Measurements from ENCODE around the gene RAB38.

RAB38 gene

DNA sequence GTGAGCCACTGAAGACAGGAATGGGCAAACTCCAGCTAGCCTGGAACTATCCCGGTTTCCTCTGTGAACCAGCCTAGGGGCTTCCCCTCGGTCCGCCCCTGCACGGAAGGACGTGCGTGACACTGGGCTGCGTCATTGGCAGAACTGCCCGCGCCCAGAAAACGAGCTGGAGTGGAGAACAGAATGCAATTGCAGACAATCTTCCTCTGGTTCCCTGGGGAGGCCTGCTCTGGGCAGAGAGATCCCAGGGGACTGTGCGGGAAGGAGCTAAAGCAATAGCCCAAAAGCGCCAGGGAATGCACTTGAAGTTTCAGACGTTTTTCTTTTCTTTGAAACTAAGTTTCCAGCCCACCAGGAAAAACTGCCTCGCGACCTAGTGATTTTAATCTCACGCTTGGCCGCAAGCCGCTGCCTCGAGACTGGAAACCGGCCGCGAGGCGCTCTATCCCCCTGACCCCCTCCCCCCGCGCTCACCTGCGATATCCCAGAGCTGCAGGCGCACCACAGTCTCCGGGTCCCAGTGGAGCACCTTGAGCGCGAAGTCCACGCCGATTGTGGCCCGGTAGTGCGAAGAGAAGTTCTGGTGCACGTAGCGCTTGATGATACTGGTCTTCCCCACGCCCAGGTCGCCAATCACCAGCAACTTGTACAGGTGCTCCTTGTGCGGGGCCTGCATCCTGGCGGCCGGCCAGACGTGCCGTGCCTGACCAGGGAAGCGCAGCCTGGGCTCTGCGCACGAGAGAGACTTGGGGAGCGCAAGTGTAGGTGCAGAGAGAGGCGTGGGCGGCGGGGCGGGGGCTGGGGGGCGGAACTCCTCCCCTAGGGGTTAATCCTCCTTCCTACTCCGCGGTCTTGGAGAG, at the start of gene RAB38:
TSS of gene RAB38 (minus strand) at position 735 of the 860 bp plus-strand sequence. CDS start at position 676, 59 bp downstream.
- Histone ChIP-seq H3K9me3 (ENCODE audit: control insufficient read depth, insufficient read depth, low read length) (no peaks in the 10 kb centered on the region), H3K27me3 (ENCODE audit: control insufficient read depth, insufficient read depth, low read length) (no peaks in the 10 kb centered on the region), H3K36me3 (ENCODE audit: control insufficient read depth, insufficient read depth, low read length) (no peaks in the 10 kb centered on the region), H3K4me3 (ENCODE audit: low read depth, low read length) (peak within 1 kb of the TSS; percentile 64), H3K9ac (ENCODE audit: low read depth, low read length) (peak within 1 kb of the TSS; percentile 32; the same call in 1 of the 2 replicates), H3K27ac (ENCODE audit: low read depth, low read length) (peak within 1 kb of the TSS; percentile 14), H3K4me1 (ENCODE audit: control insufficient read depth, insufficient read depth, low read length) (peaks cover 22% of the 10 kb centered on the region)

DNA sequence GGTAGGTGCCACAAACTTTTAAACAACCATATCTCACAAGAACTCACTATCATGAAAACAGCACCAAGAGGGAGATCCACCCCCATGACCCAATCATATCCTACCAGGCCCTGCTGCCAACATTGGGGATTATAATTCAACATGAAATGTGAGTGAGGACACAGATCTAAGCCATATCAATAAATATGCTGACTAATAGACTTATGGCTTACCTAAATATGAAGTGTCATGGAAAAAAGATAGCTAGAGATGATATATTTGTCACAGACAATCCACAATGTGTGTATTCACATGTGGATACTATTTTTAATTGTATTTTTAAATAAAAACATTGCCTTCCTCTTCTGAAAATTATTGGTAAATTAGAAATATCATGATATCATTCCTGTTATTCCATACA, 38.2 kb upstream of the RAB38 start:
- Histone ChIP-seq H3K4me3 (ENCODE audit: low read depth, low read length) (no peak overlapping the region), H3K9me3 (ENCODE audit: control insufficient read depth, insufficient read depth, low read length) (no peaks in the 10 kb centered on the region), H3K36me3 (ENCODE audit: control insufficient read depth, insufficient read depth, low read length) (no peaks in the 10 kb centered on the region), H3K27ac (ENCODE audit: low read depth, low read length) (no peak overlapping the region), H3K9ac (ENCODE audit: low read depth, low read length) (no peak overlapping the region), H3K4me1 (ENCODE audit: control insufficient read depth, insufficient read depth, low read length) (no peaks in the 10 kb centered on the region), H3K27me3 (ENCODE audit: control insufficient read depth, insufficient read depth, low read length) (no peaks in the 10 kb centered on the region)

DNA sequence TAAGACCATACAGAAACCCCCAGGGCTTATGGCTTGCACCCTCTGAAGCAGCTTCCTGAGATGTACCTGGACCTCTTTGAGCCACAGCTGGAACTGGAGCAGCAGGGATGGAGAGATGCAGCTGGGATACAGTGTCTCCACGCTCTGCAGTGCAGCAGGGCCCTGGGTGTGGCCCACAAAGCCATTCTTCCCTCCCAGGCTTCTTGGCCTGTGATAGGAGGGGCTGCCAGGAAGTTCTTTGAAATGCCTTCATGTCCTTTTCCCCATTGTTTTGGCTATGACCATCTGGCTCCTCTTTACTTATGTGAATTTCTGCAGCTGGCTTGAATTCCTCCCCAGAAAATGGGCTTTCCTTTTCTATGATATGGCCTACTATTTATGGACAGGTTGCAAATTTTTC, 37.1 kb upstream of the RAB38 start:
- Histone ChIP-seq H3K4me3 (ENCODE audit: low read depth, low read length) (no peak overlapping the region), H3K27ac (ENCODE audit: low read depth, low read length) (no peak overlapping the region), H3K36me3 (ENCODE audit: control insufficient read depth, insufficient read depth, low read length) (no peaks in the 10 kb centered on the region), H3K9me3 (ENCODE audit: control insufficient read depth, insufficient read depth, low read length) (no peaks in the 10 kb centered on the region), H3K9ac (ENCODE audit: low read depth, low read length) (no peak overlapping the region), H3K4me1 (ENCODE audit: control insufficient read depth, insufficient read depth, low read length) (no peaks in the 10 kb centered on the region), H3K27me3 (ENCODE audit: control insufficient read depth, insufficient read depth, low read length) (no peaks in the 10 kb centered on the region)

- H3K9me3 ChIP-seq (ENCODE audit: control insufficient read depth, insufficient read depth, low read length): no peaks in the 10 kb centered on the region
- H3K27me3 ChIP-seq (ENCODE audit: control insufficient read depth, insufficient read depth, low read length): no peaks in the 10 kb centered on the region
- H3K4me1 ChIP-seq (ENCODE audit: control insufficient read depth, insufficient read depth, low read length): no peaks in the 10 kb centered on the region
- no peak overlapping the region for H3K27ac ChIP-seq (ENCODE audit: low read depth, low read length)
- no peaks in the 10 kb centered on the region for H3K36me3 ChIP-seq (ENCODE audit: control insufficient read depth, insufficient read depth, low read length)
- H3K9ac ChIP-seq (ENCODE audit: low read depth, low read length): no peak overlapping the region
- H3K4me3 ChIP-seq (ENCODE audit: low read depth, low read length): no peak overlapping the region
Observed at GRCh38 chr11:88208745-88209144, 33.5 kb upstream of the RAB38 start.

DNA sequence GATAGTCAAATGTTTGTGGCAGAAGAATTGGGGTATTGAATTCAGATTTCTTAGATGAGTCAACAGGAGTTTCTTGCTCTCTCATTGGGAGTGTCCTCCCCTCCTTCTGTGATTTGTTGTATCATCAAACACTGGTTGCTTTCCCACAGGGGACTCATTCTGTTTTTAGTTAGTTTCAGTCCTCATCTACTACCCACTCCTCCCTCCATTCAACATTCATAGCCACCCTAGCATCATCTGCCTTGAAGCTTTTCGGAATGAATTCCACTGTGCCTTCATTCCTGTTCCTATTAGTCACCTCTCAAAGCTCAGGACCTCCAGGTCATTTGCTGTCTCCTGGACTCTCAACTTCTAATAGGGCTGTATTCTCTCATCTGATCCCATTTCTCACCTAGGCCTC, 31.5 kb upstream of the RAB38 start:
- no peak overlapping the region for H3K27ac ChIP-seq (ENCODE audit: low read depth, low read length)
- no peaks in the 10 kb centered on the region for H3K27me3 ChIP-seq (ENCODE audit: control insufficient read depth, insufficient read depth, low read length)
- no peaks in the 10 kb centered on the region for H3K9me3 ChIP-seq (ENCODE audit: control insufficient read depth, insufficient read depth, low read length)
- H3K4me3 ChIP-seq (ENCODE audit: low read depth, low read length): no peak overlapping the region
- H3K4me1 ChIP-seq (ENCODE audit: control insufficient read depth, insufficient read depth, low read length): no peaks in the 10 kb centered on the region
- H3K36me3 ChIP-seq (ENCODE audit: control insufficient read depth, insufficient read depth, low read length): no peaks in the 10 kb centered on the region
- no peak overlapping the region for H3K9ac ChIP-seq (ENCODE audit: low read depth, low read length)

- Histone ChIP-seq H3K27ac (ENCODE audit: low read depth, low read length) (no peak overlapping the region), H3K9ac (ENCODE audit: low read depth, low read length) (no peak overlapping the region), H3K36me3 (ENCODE audit: control insufficient read depth, insufficient read depth, low read length) (no peaks in the 10 kb centered on the region), H3K4me1 (ENCODE audit: control insufficient read depth, insufficient read depth, low read length) (no peaks in the 10 kb centered on the region), H3K4me3 (ENCODE audit: low read depth, low read length) (no peak overlapping the region), H3K9me3 (ENCODE audit: control insufficient read depth, insufficient read depth, low read length) (no peaks in the 10 kb centered on the region), H3K27me3 (ENCODE audit: control insufficient read depth, insufficient read depth, low read length) (no peaks in the 10 kb centered on the region)
Observed at GRCh38 chr11:88204353-88204752, 29.1 kb upstream of the RAB38 start.

DNA sequence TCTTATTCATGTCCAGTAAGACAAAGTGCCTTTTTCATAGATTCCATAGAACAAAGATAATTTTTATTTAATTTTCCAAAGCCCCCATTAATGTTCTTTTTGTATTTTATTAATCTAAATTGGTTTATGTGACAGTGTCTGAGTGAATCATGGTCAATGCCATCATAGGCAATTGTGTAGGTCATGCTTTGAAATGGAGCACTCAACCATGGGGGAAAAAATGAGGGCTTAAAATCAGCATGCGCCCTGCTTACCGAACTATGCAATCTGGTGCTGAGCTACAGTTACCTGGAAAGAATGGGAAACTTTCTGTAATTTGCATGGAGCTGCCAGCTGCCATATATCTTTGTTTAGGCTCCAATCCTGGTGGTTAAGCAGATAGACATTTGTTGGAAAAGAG, 28.4 kb upstream of the RAB38 start:
- no peaks in the 10 kb centered on the region for H3K36me3 ChIP-seq (ENCODE audit: control insufficient read depth, insufficient read depth, low read length)
- no peaks in the 10 kb centered on the region for H3K27me3 ChIP-seq (ENCODE audit: control insufficient read depth, insufficient read depth, low read length)
- H3K4me1 ChIP-seq (ENCODE audit: control insufficient read depth, insufficient read depth, low read length): no peaks in the 10 kb centered on the region
- no peaks in the 10 kb centered on the region for H3K9me3 ChIP-seq (ENCODE audit: control insufficient read depth, insufficient read depth, low read length)
- no peak overlapping the region for H3K4me3 ChIP-seq (ENCODE audit: low read depth, low read length)
- no peak overlapping the region for H3K9ac ChIP-seq (ENCODE audit: low read depth, low read length)
- H3K27ac ChIP-seq (ENCODE audit: low read depth, low read length): no peak overlapping the region

DNA sequence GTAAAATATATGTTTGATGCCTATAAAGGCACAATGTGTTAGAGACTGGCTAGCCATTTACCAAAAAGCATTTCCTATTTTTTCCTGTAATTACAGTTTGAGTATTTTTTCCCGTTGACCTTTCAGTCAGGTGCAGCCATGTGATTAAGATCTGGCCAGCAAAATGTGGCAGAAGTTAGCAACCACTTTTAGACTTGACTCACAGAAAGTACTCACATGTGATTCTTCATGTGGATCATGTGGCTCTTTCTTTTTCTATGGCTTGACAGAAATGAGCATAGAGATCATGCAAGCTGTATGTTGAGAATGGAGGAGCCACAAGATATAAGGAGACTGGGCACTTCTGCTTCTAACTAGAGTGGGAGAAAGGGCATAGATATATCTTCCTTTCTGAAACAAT, 27.3 kb upstream of the RAB38 start:
- no peak overlapping the region for H3K27ac ChIP-seq (ENCODE audit: low read depth, low read length)
- H3K4me3 ChIP-seq (ENCODE audit: low read depth, low read length): no peak overlapping the region
- H3K9me3 ChIP-seq (ENCODE audit: control insufficient read depth, insufficient read depth, low read length): no peaks in the 10 kb centered on the region
- no peaks in the 10 kb centered on the region for H3K36me3 ChIP-seq (ENCODE audit: control insufficient read depth, insufficient read depth, low read length)
- no peak overlapping the region for H3K9ac ChIP-seq (ENCODE audit: low read depth, low read length)
- no peaks in the 10 kb centered on the region for H3K27me3 ChIP-seq (ENCODE audit: control insufficient read depth, insufficient read depth, low read length)
- no peaks in the 10 kb centered on the region for H3K4me1 ChIP-seq (ENCODE audit: control insufficient read depth, insufficient read depth, low read length)

- H3K4me1 ChIP-seq (ENCODE audit: control insufficient read depth, insufficient read depth, low read length): no peaks in the 10 kb centered on the region
- H3K4me3 ChIP-seq (ENCODE audit: low read depth, low read length): no peak overlapping the region
- H3K9me3 ChIP-seq (ENCODE audit: control insufficient read depth, insufficient read depth, low read length): 0 out of 2 replicates have a peak, but pooled peaks cover 3% of the 10 kb centered on the region
- H3K27ac ChIP-seq (ENCODE audit: low read depth, low read length): no peak overlapping the region
- no peak overlapping the region for H3K9ac ChIP-seq (ENCODE audit: low read depth, low read length)
- H3K27me3 ChIP-seq (ENCODE audit: control insufficient read depth, insufficient read depth, low read length): no peaks in the 10 kb centered on the region
- no peaks in the 10 kb centered on the region for H3K36me3 ChIP-seq (ENCODE audit: control insufficient read depth, insufficient read depth, low read length)
Observed at GRCh38 chr11:88196393-88196792, 21.1 kb upstream of the RAB38 start.

DNA sequence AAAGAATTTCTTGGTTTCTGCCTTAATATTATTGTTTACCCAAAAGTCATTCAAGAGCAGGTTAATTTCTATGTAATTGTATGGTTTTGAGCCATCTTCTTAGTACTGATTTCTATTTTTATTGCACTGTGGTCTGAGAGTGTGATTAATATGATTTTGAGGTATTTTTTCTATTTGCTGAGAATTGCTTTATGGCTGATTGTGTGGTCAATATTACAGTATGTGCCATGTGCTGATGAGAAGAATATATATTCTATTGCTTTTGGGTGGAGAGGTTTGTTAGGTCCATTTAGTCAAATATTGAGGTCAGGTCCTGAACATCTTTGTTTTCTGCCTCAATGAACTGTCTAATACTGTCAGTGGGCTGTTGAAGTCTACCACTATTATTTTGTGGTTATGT, 20.7 kb upstream of the RAB38 start:
- no peak overlapping the region for H3K4me3 ChIP-seq (ENCODE audit: low read depth, low read length)
- no peak overlapping the region for H3K27ac ChIP-seq (ENCODE audit: low read depth, low read length)
- no peaks in the 10 kb centered on the region for H3K36me3 ChIP-seq (ENCODE audit: control insufficient read depth, insufficient read depth, low read length)
- no peak overlapping the region for H3K9ac ChIP-seq (ENCODE audit: low read depth, low read length)
- no peaks in the 10 kb centered on the region for H3K4me1 ChIP-seq (ENCODE audit: control insufficient read depth, insufficient read depth, low read length)
- H3K27me3 ChIP-seq (ENCODE audit: control insufficient read depth, insufficient read depth, low read length): no peaks in the 10 kb centered on the region
- H3K9me3 ChIP-seq (ENCODE audit: control insufficient read depth, insufficient read depth, low read length): 0 out of 2 replicates have a peak, but pooled peaks cover 3% of the 10 kb centered on the region

GRCh38 chr11:88194990-88195389, 19.7 kb upstream of the RAB38 start:
- H3K27ac ChIP-seq (ENCODE audit: low read depth, low read length): no peak overlapping the region
- no peaks in the 10 kb centered on the region for H3K36me3 ChIP-seq (ENCODE audit: control insufficient read depth, insufficient read depth, low read length)
- no peaks in the 10 kb centered on the region for H3K4me1 ChIP-seq (ENCODE audit: control insufficient read depth, insufficient read depth, low read length)
- no peak overlapping the region for H3K9ac ChIP-seq (ENCODE audit: low read depth, low read length)
- no peaks in the 10 kb centered on the region for H3K27me3 ChIP-seq (ENCODE audit: control insufficient read depth, insufficient read depth, low read length)
- H3K9me3 ChIP-seq (ENCODE audit: control insufficient read depth, insufficient read depth, low read length): 0 out of 2 replicates have a peak, but pooled peaks cover 3% of the 10 kb centered on the region
- H3K4me3 ChIP-seq (ENCODE audit: low read depth, low read length): no peak overlapping the region
